Neural progenitor cell (in vitro differentiated cells): ENCODE measurements around the gene TMBIM6. TPM values are rescaled to one million over a fixed set of nuclear protein-coding genes. Genes with fewer than 3 reads are reported as not detected.

Source experiments
- DNase-seq: peaks from one replicate; pipeline ENCODE4 v3.0.0-alpha.2; 2016; ENCODE audit warnings: low spot score
- H2AFZ ChIP-seq: fragments of 200-600 bp; sonication (generic); replicated peaks from 2 replicates; pipeline ENCODE4 v1.6.1; 2016; ENCODE audit warnings: antibody characterized with exemption
- H3F3A ChIP-seq: fragments of 200-600 bp; sonication (generic); 2 replicates; pipeline ENCODE4 v1.6.1; 2016; ENCODE audit warnings: antibody characterized with exemption, low read depth
- H3K27ac ChIP-seq: fragments of 200-600 bp; sonication (generic); 2 replicates; pipeline ENCODE4 v1.5.1; 2016; ENCODE audit warnings: mild to moderate bottlenecking
- H3K27me3 ChIP-seq: fragments of 200-600 bp; sonication (generic); 2 replicates; pipeline ENCODE4 v1.6.1; 2016; ENCODE audit warnings: mild to moderate bottlenecking, moderate library complexity
- H3K36me3 ChIP-seq: fragments of 200-600 bp; sonication (generic); 2 replicates; pipeline ENCODE4 v1.5.1; 2016
- H3K4me1 ChIP-seq: fragments of 200-600 bp; sonication (generic); 2 replicates; pipeline ENCODE4 v1.6.1; 2016; ENCODE audit warnings: mixed run types
- H3K4me2 ChIP-seq: fragments of 200-600 bp; sonication (generic); 2 replicates; pipeline ENCODE4 v1.6.1; 2016
- H3K4me3 ChIP-seq: fragments of 200-600 bp; sonication (generic); 2 replicates; pipeline ENCODE4 v1.5.1; 2016
- H3K79me2 ChIP-seq: fragments of 200-600 bp; sonication (generic); 2 replicates; pipeline ENCODE4 v1.6.1; 2016; ENCODE audit warnings: low read depth
- H3K9ac ChIP-seq: fragments of 200-600 bp; sonication (generic); 2 replicates; pipeline ENCODE4 v1.6.1; 2016
- H3K9me3 ChIP-seq: fragments of 200-600 bp; sonication (generic); 2 replicates; pipeline ENCODE4 v1.5.1; 2016; ENCODE audit warnings: low read depth
- H4K20me1 ChIP-seq: fragments of 200-600 bp; sonication (generic); 2 replicates; pipeline ENCODE4 v1.6.1; 2016; ENCODE audit warnings: low read depth
- H3K27ac Mint-ChIP-seq: 3 replicates; pipeline ENCODE4 v1.8.0; 2021; ENCODE audit warnings: mixed read lengths
- H3K27me3 Mint-ChIP-seq: 2 replicates; pipeline ENCODE4 v1.8.0; 2022; ENCODE audit warnings: low read depth, mild to moderate bottlenecking, inconsistent platforms, moderate library complexity, mixed read lengths; ENCODE audit not compliant: insufficient read depth
- H3K36me3 Mint-ChIP-seq: 3 replicates; pipeline ENCODE4 v1.8.0; 2021; ENCODE audit warnings: mixed read lengths
- H3K4me1 Mint-ChIP-seq: 3 replicates; pipeline ENCODE4 v1.8.0; 2021; ENCODE audit warnings: mixed read lengths
- H3K4me3 Mint-ChIP-seq: 3 replicates; pipeline ENCODE4 v1.8.0; 2021; ENCODE audit warnings: mild to moderate bottlenecking, moderate library complexity, mixed read lengths
- H3K9me3 Mint-ChIP-seq: 3 replicates; pipeline ENCODE4 v1.8.0; 2020; ENCODE audit warnings: mixed read lengths
- CTCF ChIP-seq: fragments of 200-600 bp; sonication (generic); IDR thresholded peaks from 2 replicates; pipeline ENCODE4 v1.5.1; 2017; ENCODE audit warnings: antibody characterized with exemption, mild to moderate bottlenecking
- EZH2 ChIP-seq: fragments of 200-600 bp; sonication (generic); IDR thresholded peaks from 2 replicates; pipeline ENCODE4 v1.6.1; 2017; ENCODE audit warnings: antibody characterized with exemption, mild to moderate bottlenecking, moderate library complexity
- EZH2phosphoT487 ChIP-seq: fragments of 200-600 bp; sonication (generic); IDR thresholded peaks from 2 replicates; pipeline ENCODE4 v1.6.1; 2017; ENCODE audit warnings: antibody characterized with exemption
- total RNA-seq: library from RNA; depleted of rRNA; stranded (reverse); fragments of >200 nt; gene quantifications from 2 replicates; pipeline ENCODE4 v1.2.3, GENCODE V29; 2015; ENCODE audit warnings: low replicate concordance

TMBIM6 gene
- total RNA-seq, 1 donor from 2014 or later = 256 TPM

GRCh38 chr12:49702009-49702408, 39.3 kb upstream of the TMBIM6 start:
- Histone ChIP-seq H3K4me3 (no peak overlapping the region), H3K36me3 (no peaks in the 10 kb centered on the region), H3K27me3 (no peaks in the 10 kb centered on the region), H3K9me3 (no peaks in the 10 kb centered on the region), H3K4me2 (no peak overlapping the region), H3K9ac (no peak overlapping the region), H2AFZ (no peak overlapping the region), H3K4me1 (peaks cover 42% of the 10 kb centered on the region), H3F3A (peaks cover 20% of the 10 kb centered on the region), H3K27ac (no peak overlapping the region), H3K79me2 (peaks cover 74% of the 10 kb centered on the region), H4K20me1 (peaks cover 58% of the 10 kb centered on the region)
- DNase-seq = no peak
- no peak overlapping the region for H3K4me3 Mint-ChIP-seq
- H3K27me3 Mint-ChIP-seq = peaks cover 7% of the 10 kb centered on the region
- H3K4me1 Mint-ChIP-seq = peaks cover 56% of the 10 kb centered on the region
- H3K9me3 Mint-ChIP-seq = no peaks in the 10 kb centered on the region
- no peak overlapping the region for H3K27ac Mint-ChIP-seq
- TF ChIP-seq EZH2 = no peak
- no peak for TF ChIP-seq EZH2phosphoT487
- no peak for TF ChIP-seq CTCF
- H3K36me3 Mint-ChIP-seq = no peaks in the 10 kb centered on the region

- Histone ChIP-seq H4K20me1 (peaks cover 50% of the 10 kb centered on the region), H3K4me3 (no peak overlapping the region), H3K4me1 (peaks cover 35% of the 10 kb centered on the region), H3K79me2 (peaks cover 67% of the 10 kb centered on the region), H3K36me3 (no peaks in the 10 kb centered on the region), H3K4me2 (no peak overlapping the region), H3K9me3 (no peaks in the 10 kb centered on the region), H3K27ac (no peak overlapping the region), H3K9ac (no peak overlapping the region), H3K27me3 (peaks cover 2% of the 10 kb centered on the region), H2AFZ (no peak overlapping the region), H3F3A (peaks cover 21% of the 10 kb centered on the region)
- Mint-ChIP-seq H3K4me1 (peaks cover 54% of the 10 kb centered on the region), H3K36me3 (no peaks in the 10 kb centered on the region), H3K27ac (peak overlapping the region; percentile 71), H3K4me3 (peak overlapping the region; percentile 17), H3K27me3 (peaks cover 9% of the 10 kb centered on the region), H3K9me3 (no peaks in the 10 kb centered on the region)
- no peak for TF ChIP-seq CTCF
- no peak for TF ChIP-seq EZH2phosphoT487
- TF ChIP-seq EZH2 = no peak
- DNase-seq = no peak
Observed at GRCh38 chr12:49702676-49703215, 38.6 kb upstream of the TMBIM6 start.

- H3K27me3 ChIP-seq = peaks cover 12% of the 10 kb centered on the region
- peaks cover 30% of the 10 kb centered on the region for H3K4me1 ChIP-seq
- no peaks in the 10 kb centered on the region for H3K9me3 ChIP-seq
- peaks cover 41% of the 10 kb centered on the region for H4K20me1 ChIP-seq
- DNase-seq = no peak
- Mint-ChIP-seq H3K4me3 (no peak overlapping the region), H3K27me3 (peaks cover 13% of the 10 kb centered on the region), H3K9me3 (no peaks in the 10 kb centered on the region), H3K27ac (no peak overlapping the region), H3K36me3 (no peaks in the 10 kb centered on the region), H3K4me1 (peaks cover 45% of the 10 kb centered on the region)
- H3F3A ChIP-seq = peaks cover 21% of the 10 kb centered on the region
- no peak for TF ChIP-seq EZH2phosphoT487
- no peak for TF ChIP-seq CTCF
- no peak for TF ChIP-seq EZH2
- H3K9ac ChIP-seq = no peak overlapping the region
- no peak overlapping the region for H2AFZ ChIP-seq
- H3K27ac ChIP-seq = no peak overlapping the region
- H3K4me3 ChIP-seq = no peak overlapping the region
- H3K4me2 ChIP-seq = no peak overlapping the region
- H3K36me3 ChIP-seq = no peaks in the 10 kb centered on the region
- H3K79me2 ChIP-seq = peaks cover 60% of the 10 kb centered on the region
Observed at GRCh38 chr12:49703647-49704137, 37.7 kb upstream of the TMBIM6 start.
